Measurements from ENCODE around the gene PDE4D.

Gene PDE4D

GRCh38 chr5:59040024-59040803, 853.3 kb downstream of the PDE4D start:
- TF ChIP-seq CTCF (IDR thresholded peaks at IDR 0.05; ENCODE audit: insufficient read depth, missing control alignments), result no peak
- no peak for FAIRE-seq
- no peak for DNase-seq (ENCODE audit: insufficient read length, low spot score)

- TF ChIP-seq CTCF (IDR thresholded peaks at IDR 0.05; ENCODE audit: insufficient read depth, missing control alignments), result no peak
- FAIRE-seq (no peak), DNase-seq (ENCODE audit: insufficient read length, low spot score) (no peak)
Measured at GRCh38 chr5:59039296-59040023, 854.1 kb downstream of the PDE4D start.

- FAIRE-seq (no peak), DNase-seq (ENCODE audit: insufficient read length, low spot score) (no peak)
- no peak for TF ChIP-seq CTCF (IDR thresholded peaks at IDR 0.05; ENCODE audit: insufficient read depth, missing control alignments)
Measured at GRCh38 chr5:59038798-59039295, 854.7 kb downstream of the PDE4D start.

GRCh38 chr5:59037941-59038797, 855.4 kb downstream of the PDE4D start:
- no peak for TF ChIP-seq CTCF (IDR thresholded peaks at IDR 0.05; ENCODE audit: insufficient read depth, missing control alignments)
- no peak for DNase-seq (ENCODE audit: insufficient read length, low spot score)
- no peak for FAIRE-seq

- DNase-seq (ENCODE audit: insufficient read length, low spot score), result no peak
- no peak for TF ChIP-seq CTCF (IDR thresholded peaks at IDR 0.05; ENCODE audit: insufficient read depth, missing control alignments)
- no peak for FAIRE-seq
Measured at GRCh38 chr5:59037453-59037852, 856.1 kb downstream of the PDE4D start.

GRCh38 chr5:59037041-59037440, 856.5 kb downstream of the PDE4D start:
- TF ChIP-seq CTCF (IDR thresholded peaks at IDR 0.05; ENCODE audit: insufficient read depth, missing control alignments), result no peak
- FAIRE-seq (no peak), DNase-seq (ENCODE audit: insufficient read length, low spot score) (no peak)
